ENCODE results near the gene SPG7.
"Not testable (repeated sequence)": the region's sequence is repeated elsewhere in the genome, so short reads cannot be mapped to it uniquely, and the experiment has no call there.

Gene SPG7

GRCh38 chr16:89567656-89568594 is 59.7 kb downstream of the SPG7 start:
- no peak overlapping the region for H3K27ac ChIP-seq (replicated peaks)
- DNase-seq (ENCODE audit: low read depth in 1 of 2, low spot score in 1 of 2) = no peak
- TF ChIP-seq POLR2AphosphoS5 (IDR thresholded peaks at IDR 0.05; ENCODE audit: low read depth) (no peak), REST (IDR thresholded peaks at IDR 0.05; ENCODE audit: insufficient replicate concordance, low read depth) (no peak), GABPA (IDR thresholded peaks at IDR 0.05; ENCODE audit: low read depth) (no peak), CTCF (IDR thresholded peaks at IDR 0.05; ENCODE audit: insufficient read depth, low read length) (no peak), SPI1 (IDR thresholded peaks at IDR 0.05; ENCODE audit: borderline replicate concordance, low read depth) (no peak)
- no peak overlapping the region for H3K4me3 ChIP-seq (replicated peaks; ENCODE audit: insufficient read depth, low read length)
- no peaks in the 10 kb centered on the region for H3K27me3 ChIP-seq (ENCODE audit: insufficient read depth, poor library complexity, severe bottlenecking)

GRCh38 chr16:89569506-89570341 is 61.5 kb downstream of the SPG7 start:
- DNase-seq (ENCODE audit: low read depth in 1 of 2, low spot score in 1 of 2) = no peak
- no peak overlapping the region for H3K27ac ChIP-seq (replicated peaks)
- H3K27me3 ChIP-seq (ENCODE audit: insufficient read depth, poor library complexity, severe bottlenecking) = no peaks in the 10 kb centered on the region
- TF ChIP-seq POLR2AphosphoS5 (IDR thresholded peaks at IDR 0.05; ENCODE audit: low read depth) (no peak), CTCF (IDR thresholded peaks at IDR 0.05; ENCODE audit: insufficient read depth, low read length) (no peak), GABPA (IDR thresholded peaks at IDR 0.05; ENCODE audit: low read depth) (no peak), SPI1 (IDR thresholded peaks at IDR 0.05; ENCODE audit: borderline replicate concordance, low read depth) (no peak), REST (IDR thresholded peaks at IDR 0.05; ENCODE audit: insufficient replicate concordance, low read depth) (no peak)
- no peak overlapping the region for H3K4me3 ChIP-seq (replicated peaks; ENCODE audit: insufficient read depth, low read length)

GRCh38 chr16:89570342-89570923 is 62.2 kb downstream of the SPG7 start:
- H3K27ac ChIP-seq (replicated peaks) = no peak overlapping the region
- H3K27me3 ChIP-seq (ENCODE audit: insufficient read depth, poor library complexity, severe bottlenecking) = no peaks in the 10 kb centered on the region
- no peak for DNase-seq (ENCODE audit: low read depth in 1 of 2, low spot score in 1 of 2)
- no peak overlapping the region for H3K4me3 ChIP-seq (replicated peaks; ENCODE audit: insufficient read depth, low read length)
- TF ChIP-seq GABPA (IDR thresholded peaks at IDR 0.05; ENCODE audit: low read depth) (no peak), REST (IDR thresholded peaks at IDR 0.05; ENCODE audit: insufficient replicate concordance, low read depth) (no peak), CTCF (IDR thresholded peaks at IDR 0.05; ENCODE audit: insufficient read depth, low read length) (no peak), POLR2AphosphoS5 (IDR thresholded peaks at IDR 0.05; ENCODE audit: low read depth) (no peak), SPI1 (IDR thresholded peaks at IDR 0.05; ENCODE audit: borderline replicate concordance, low read depth) (no peak)

GRCh38 chr16:89570983-89571598 is 62.9 kb downstream of the SPG7 start:
- not testable (repeated sequence) for DNase-seq (ENCODE audit: low read depth in 1 of 2, low spot score in 1 of 2); H3K27ac ChIP-seq (replicated peaks); H3K27me3 ChIP-seq (ENCODE audit: insufficient read depth, poor library complexity, severe bottlenecking); H3K4me3 ChIP-seq (replicated peaks; ENCODE audit: insufficient read depth, low read length)

All from HL-60 (cell line).